CD1c-positive myeloid dendritic cell (primary cell): ENCODE data around the gene ATXN10.

Experiments used
- DNase-seq: peaks from one replicate; pipeline ENCODE4 v3.0.0-alpha.2; 2016; ENCODE audit errors: extremely low spot score

ATXN10 gene

GRCh38 chr22:45823336-45823735, 151.7 kb downstream of the ATXN10 start:
- no peak for DNase-seq

GRCh38 chr22:45826520-45826919, 154.9 kb downstream of the ATXN10 start:
- DNase-seq = no peak

GRCh38 chr22:45828841-45829240, 157.2 kb downstream of the ATXN10 start:
- no peak for DNase-seq

GRCh38 chr22:45830531-45831245, 159.1 kb downstream of the ATXN10 start:
- no peak for DNase-seq

- no peak for DNase-seq
Measured at GRCh38 chr22:45831394-45831793, 159.8 kb downstream of the ATXN10 start.

GRCh38 chr22:45832180-45832579, 160.5 kb downstream of the ATXN10 start:
- no peak for DNase-seq

GRCh38 chr22:45832959-45833580, 161.4 kb downstream of the ATXN10 start:
- DNase-seq = no peak

GRCh38 chr22:45833613-45834012, 162.0 kb downstream of the ATXN10 start:
- no peak for DNase-seq

- DNase-seq = no peak
Measured at GRCh38 chr22:45834241-45834640, 162.6 kb downstream of the ATXN10 start.

- DNase-seq = no peak
Measured at GRCh38 chr22:45834795-45835194, 163.2 kb downstream of the ATXN10 start.

GRCh38 chr22:45836418-45837169, 165.0 kb downstream of the ATXN10 start:
- no peak for DNase-seq

- DNase-seq = no peak
Measured at GRCh38 chr22:45837508-45837907, 165.9 kb downstream of the ATXN10 start.

- no peak for DNase-seq
Measured at GRCh38 chr22:45838305-45838887, 166.8 kb downstream of the ATXN10 start.

- no peak for DNase-seq
Measured at GRCh38 chr22:45840483-45840882, 168.8 kb downstream of the ATXN10 start.

GRCh38 chr22:45842291-45842991, 170.8 kb downstream of the ATXN10 start:
- DNase-seq = no peak

- no peak for DNase-seq
Measured at GRCh38 chr22:45843031-45843430, 171.4 kb downstream of the ATXN10 start.

- DNase-seq = no peak
Measured at GRCh38 chr22:45843986-45844385, 172.4 kb downstream of the ATXN10 start.

- DNase-seq = no peak
Measured at GRCh38 chr22:45845076-45845487, 173.4 kb downstream of the ATXN10 start.

- no peak for DNase-seq
Measured at GRCh38 chr22:45846952-45847351, 175.3 kb downstream of the ATXN10 start.

GRCh38 chr22:45848904-45849303, 177.3 kb downstream of the ATXN10 start:
- DNase-seq = no peak

GRCh38 chr22:45852826-45853225, 181.2 kb downstream of the ATXN10 start:
- DNase-seq = no peak

GRCh38 chr22:45855961-45856360, 184.3 kb downstream of the ATXN10 start:
- no peak for DNase-seq
